HEK293T (cell line): ENCODE results near the gene CD82.

Experiments used
- CTCF ChIA-PET: fragments of 350-600 bp; formaldehyde crosslinking; extraction: SDS; loops from one replicate; lab custom pipeline; 2021; ENCODE audit warnings: antibody characterized with exemption, inconsistent platforms; lab: Yijun Ruan, JAX
- POLR2A ChIA-PET: fragments of 350-600 bp; formaldehyde crosslinking; extraction: SDS; loops from one replicate; lab custom pipeline; 2020; ENCODE audit warnings: antibody characterized with exemption, inconsistent platforms; lab: Yijun Ruan, JAX
- DNase-seq: peaks from one replicate; pipeline ENCODE4 v3.0.0; 2012; ENCODE audit warnings: mixed read lengths; ENCODE audit errors: extremely low spot score
- ARNT ChIP-seq: fragments of 450-650 bp; IDR thresholded peaks from 2 replicates; pipeline ENCODE4 v1.6.1; 2017; ENCODE audit warnings: mild to moderate bottlenecking
- BHLHE40 ChIP-seq: fragments of 450-650 bp; IDR thresholded peaks from 2 replicates; pipeline ENCODE4 v1.6.1; 2016; ENCODE audit warnings: mild to moderate bottlenecking, moderate library complexity, borderline replicate concordance
- CTBP1 ChIP-seq: fragments of 450-650 bp; IDR thresholded peaks from 2 replicates; pipeline ENCODE4 v1.6.1; 2016; ENCODE audit warnings: borderline replicate concordance
- ELF4 ChIP-seq: fragments of 450-650 bp; IDR thresholded peaks from 2 replicates; pipeline ENCODE4 v1.6.1; 2017; ENCODE audit warnings: antibody characterized with exemption
- FOXA1 ChIP-seq: fragments of 450-650 bp; IDR thresholded peaks from 2 replicates; pipeline ENCODE4 v1.6.1; 2016; ENCODE audit warnings: mild to moderate bottlenecking
- FOXK2 ChIP-seq: fragments of 450-650 bp; IDR thresholded peaks from 2 replicates; pipeline ENCODE4 v1.6.1; 2016; ENCODE audit warnings: mild to moderate bottlenecking
- FOXM1 ChIP-seq: fragments of 450-650 bp; IDR thresholded peaks from 2 replicates; pipeline ENCODE4 v1.6.1; 2017; ENCODE audit warnings: mild to moderate bottlenecking, borderline replicate concordance
- HDGF ChIP-seq: fragments of 450-650 bp; IDR thresholded peaks from 2 replicates; pipeline ENCODE4 v1.6.1; 2017; ENCODE audit warnings: antibody characterized with exemption, borderline replicate concordance
- L3MBTL2 ChIP-seq: fragments of 450-650 bp; conservative IDR thresholded peaks from 2 replicates; pipeline ENCODE4 v1.6.1; 2016; ENCODE audit warnings: mild to moderate bottlenecking
- LEF1 ChIP-seq: fragments of 450-650 bp; IDR thresholded peaks from 2 replicates; pipeline ENCODE4 v1.6.1; 2017; ENCODE audit warnings: mild to moderate bottlenecking, borderline replicate concordance
- NFRKB ChIP-seq: fragments of 450-650 bp; IDR thresholded peaks from 2 replicates; pipeline ENCODE4 v1.6.1; 2016; ENCODE audit warnings: mild to moderate bottlenecking, moderate library complexity
- SP1 ChIP-seq: fragments of 450-650 bp; IDR thresholded peaks from 2 replicates; pipeline ENCODE4 v1.6.1; 2017
- SUZ12 ChIP-seq: fragments of 450-650 bp; IDR thresholded peaks from 2 replicates; pipeline ENCODE4 v1.6.1; 2016; ENCODE audit warnings: mild to moderate bottlenecking
- TARDBP ChIP-seq: fragments of 450-650 bp; IDR thresholded peaks from 2 replicates; pipeline ENCODE4 v1.6.1; 2016
- ZNF384 ChIP-seq: fragments of 450-650 bp; IDR thresholded peaks from 2 replicates; pipeline ENCODE4 v1.6.1; 2016
- TF ChIP-seq, protein P1 (sequence below): fragments of 450-650 bp; IDR thresholded peaks from 2 replicates; pipeline ENCODE4 v1.6.1; 2016

Gene CD82

DNA sequence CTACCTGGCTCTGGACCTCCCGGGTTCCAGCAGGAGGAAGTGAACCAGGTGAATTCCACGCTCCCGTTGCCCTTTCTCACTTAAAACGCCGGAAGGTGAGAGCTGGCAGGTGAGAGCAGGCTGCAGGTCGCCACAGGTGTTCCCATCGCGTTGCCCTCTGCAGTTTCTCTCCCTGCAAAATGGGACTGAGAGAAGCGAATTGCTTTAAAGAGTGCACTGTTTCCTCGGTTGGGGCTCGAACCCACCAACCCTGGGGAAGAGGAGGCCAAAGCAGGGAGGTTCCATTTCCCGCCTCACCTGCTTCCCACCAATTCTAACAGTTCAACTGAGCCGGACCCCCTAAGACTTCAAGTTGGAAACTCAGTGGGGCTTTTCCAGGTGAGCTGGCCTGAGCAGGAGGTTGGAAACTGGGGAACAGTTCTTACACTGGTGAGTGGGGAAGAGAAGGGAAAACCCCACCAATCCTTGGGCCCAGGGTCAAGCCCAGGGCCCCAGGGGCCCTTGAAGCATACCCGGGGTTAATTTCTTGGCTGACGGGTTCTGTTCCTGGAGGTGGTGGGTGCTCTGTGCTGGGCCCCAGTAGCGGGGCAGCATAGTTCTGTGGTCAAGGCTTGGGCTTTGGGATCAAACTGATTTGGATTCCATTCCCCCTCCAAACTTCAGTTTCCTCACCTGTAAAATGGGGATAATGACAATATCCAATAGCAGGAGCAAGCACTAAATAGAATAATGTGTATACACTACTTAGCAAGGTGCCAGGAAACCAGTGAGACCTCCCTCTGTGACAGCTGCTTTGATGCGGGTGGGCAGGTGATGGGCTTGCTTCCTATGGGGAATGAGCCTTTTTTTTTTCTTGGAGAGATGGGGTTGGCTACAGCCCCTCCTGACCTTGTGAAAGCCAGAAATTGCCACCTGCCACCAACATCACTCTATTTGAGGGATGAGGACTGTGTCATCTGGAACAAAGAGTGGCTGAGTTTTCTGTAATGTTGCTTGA lies 788 bp downstream of the CD82 start:
- DNase-seq = no peak
- POLR2A ChIA-PET = interaction anchor here (1.0 kb wide), 1 partner anchor 51 kb away, joined by 3 read pairs; no protein-coding TSS in a partner anchor
- CTCF ChIA-PET = no interaction called here
- TF ChIP-seq SUZ12 = no peak
- no peak for TF ChIP-seq FOXM1
- TF ChIP-seq ZNF384 = no peak
- TF ChIP-seq L3MBTL2 = no peak
- no peak for TF ChIP-seq FOXK2
- no peak for TF ChIP-seq BHLHE40
- TF ChIP-seq CTBP1 = no peak
- no peak for TF ChIP-seq LEF1
- no peak for TF ChIP-seq ELF4
- TF ChIP-seq HDGF = no peak
- TF ChIP-seq, protein P1, sequence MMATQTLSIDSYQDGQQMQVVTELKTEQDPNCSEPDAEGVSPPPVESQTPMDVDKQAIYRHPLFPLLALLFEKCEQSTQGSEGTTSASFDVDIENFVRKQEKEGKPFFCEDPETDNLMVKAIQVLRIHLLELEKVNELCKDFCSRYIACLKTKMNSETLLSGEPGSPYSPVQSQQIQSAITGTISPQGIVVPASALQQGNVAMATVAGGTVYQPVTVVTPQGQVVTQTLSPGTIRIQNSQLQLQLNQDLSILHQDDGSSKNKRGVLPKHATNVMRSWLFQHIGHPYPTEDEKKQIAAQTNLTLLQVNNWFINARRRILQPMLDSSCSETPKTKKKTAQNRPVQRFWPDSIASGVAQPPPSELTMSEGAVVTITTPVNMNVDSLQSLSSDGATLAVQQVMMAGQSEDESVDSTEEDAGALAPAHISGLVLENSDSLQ = no peak
- TF ChIP-seq NFRKB = no peak
- no peak for TF ChIP-seq SP1
- TF ChIP-seq ARNT = no peak
- no peak for TF ChIP-seq FOXA1
- TF ChIP-seq TARDBP = no peak

DNA sequence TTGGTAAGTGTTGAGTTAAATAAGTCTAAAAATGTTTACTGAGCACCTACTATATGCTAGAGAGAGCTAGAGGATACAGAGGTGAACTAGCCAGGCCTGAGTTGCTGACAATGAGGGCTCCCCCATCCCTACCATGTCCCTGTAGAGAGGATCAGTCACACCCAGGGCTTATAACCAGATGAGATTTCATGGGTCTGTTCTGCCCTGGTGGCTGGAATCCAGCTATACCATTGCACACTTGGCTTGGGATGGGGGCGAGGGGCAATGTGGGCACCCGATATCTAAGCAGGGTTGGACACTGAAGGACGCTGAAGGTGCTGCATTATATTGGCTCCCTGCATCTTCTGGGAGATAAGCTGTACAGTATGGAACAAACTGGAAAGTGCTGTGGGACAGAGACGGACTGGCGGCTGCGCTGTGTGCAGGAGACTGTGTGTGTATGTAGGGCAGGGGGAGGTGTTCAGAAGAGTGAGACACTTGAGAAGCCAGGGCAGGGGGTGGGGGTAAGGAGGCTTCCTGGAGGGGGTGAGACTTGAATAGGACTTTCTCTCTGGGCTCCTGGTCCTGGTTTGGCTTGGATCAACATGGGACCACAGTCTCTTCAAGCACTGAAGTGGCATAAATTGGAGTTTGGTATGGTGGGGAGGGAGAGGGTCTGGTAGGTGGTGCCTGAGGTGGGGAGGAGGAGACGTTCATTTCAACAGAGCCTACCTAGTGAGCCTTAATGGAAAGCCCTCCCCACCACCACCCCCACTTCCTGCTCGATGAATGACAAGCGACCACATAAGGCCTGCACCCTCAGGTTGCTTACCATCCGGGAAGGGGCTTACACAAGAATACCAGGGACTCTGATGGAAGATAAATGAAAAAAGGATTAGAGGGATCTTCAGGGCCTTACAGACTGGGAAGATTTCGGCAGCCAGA lies 1.8 kb downstream of the CD82 start:
- CTCF ChIA-PET = interaction anchor here (0.7 kb wide), 1 partner anchor 50 kb away, joined by 3 read pairs; no protein-coding TSS in a partner anchor
- POLR2A ChIA-PET = no interaction called here
- DNase-seq = no peak
- TF ChIP-seq ARNT (no peak), TARDBP (no peak), CTBP1 (no peak), SUZ12 (no peak), HDGF (no peak)
- TF ChIP-seq, protein P1 = no peak

DNA sequence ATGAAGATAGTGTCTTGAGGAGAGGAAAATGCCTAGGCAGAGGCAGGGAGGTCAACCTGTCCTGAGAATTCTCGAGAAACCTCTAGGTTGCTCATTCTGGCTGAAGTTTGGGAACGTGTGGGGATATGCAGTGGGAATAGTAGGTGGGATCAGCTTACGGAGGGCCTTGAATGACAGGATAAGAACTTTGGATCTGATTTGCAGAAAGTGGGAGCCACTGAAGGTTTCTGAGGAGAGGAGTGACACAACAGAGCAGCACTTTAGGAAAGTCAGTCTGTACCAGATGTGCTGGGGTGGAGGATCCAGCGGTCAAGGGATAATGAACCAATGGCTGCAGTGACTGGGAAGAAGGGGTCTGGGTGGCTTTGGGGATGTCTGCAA lies 2.4 kb downstream of the CD82 start:
- ChIA-PET POLR2A (no interaction called here), CTCF (no interaction called here)
- DNase-seq = no peak
- TF ChIP-seq HDGF = no peak
- TF ChIP-seq, protein P1 = no peak
- no peak for TF ChIP-seq L3MBTL2
- TF ChIP-seq ZNF384 = no peak
- TF ChIP-seq CTBP1 = no peak
- TF ChIP-seq SP1 = no peak
- TF ChIP-seq NFRKB = no peak
- TF ChIP-seq ELF4 = no peak
- no peak for TF ChIP-seq TARDBP
- TF ChIP-seq FOXA1 = no peak
- no peak for TF ChIP-seq BHLHE40
- TF ChIP-seq SUZ12 = no peak
- TF ChIP-seq LEF1 = no peak
- no peak for TF ChIP-seq FOXM1
- no peak for TF ChIP-seq ARNT

DNA sequence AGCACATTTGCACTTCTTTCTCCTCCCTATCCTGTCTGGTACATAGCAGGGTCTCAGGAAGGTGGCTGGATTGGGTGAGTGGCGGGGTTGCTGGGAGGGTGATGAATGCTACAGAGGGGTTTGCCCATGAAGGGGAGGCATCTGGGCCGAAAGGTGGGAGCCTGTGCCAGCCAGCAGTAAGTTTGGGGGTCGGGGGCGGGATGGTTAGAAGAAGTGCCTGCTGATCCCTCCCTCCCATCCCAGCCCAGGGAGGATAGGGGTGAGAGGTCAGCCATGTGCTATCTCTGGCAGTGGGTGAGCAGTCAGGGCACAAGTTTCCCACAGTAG lies 2.8 kb downstream of the CD82 start:
- no peak for DNase-seq
- no peak for TF ChIP-seq ARNT
- TF ChIP-seq TARDBP = no peak
- no peak for TF ChIP-seq HDGF
- no peak for TF ChIP-seq ZNF384
- no peak for TF ChIP-seq CTBP1
- TF ChIP-seq L3MBTL2 = no peak
- TF ChIP-seq FOXK2 = no peak
- TF ChIP-seq BHLHE40 = no peak
- no peak for TF ChIP-seq SP1
- TF ChIP-seq NFRKB = no peak
- no peak for TF ChIP-seq LEF1
- no peak for TF ChIP-seq FOXA1
- ChIA-PET CTCF (interaction anchor here (1.1 kb wide), 1 partner anchor 49 kb away, joined by 3 read pairs; no protein-coding TSS in a partner anchor), POLR2A (no interaction called here)

DNA sequence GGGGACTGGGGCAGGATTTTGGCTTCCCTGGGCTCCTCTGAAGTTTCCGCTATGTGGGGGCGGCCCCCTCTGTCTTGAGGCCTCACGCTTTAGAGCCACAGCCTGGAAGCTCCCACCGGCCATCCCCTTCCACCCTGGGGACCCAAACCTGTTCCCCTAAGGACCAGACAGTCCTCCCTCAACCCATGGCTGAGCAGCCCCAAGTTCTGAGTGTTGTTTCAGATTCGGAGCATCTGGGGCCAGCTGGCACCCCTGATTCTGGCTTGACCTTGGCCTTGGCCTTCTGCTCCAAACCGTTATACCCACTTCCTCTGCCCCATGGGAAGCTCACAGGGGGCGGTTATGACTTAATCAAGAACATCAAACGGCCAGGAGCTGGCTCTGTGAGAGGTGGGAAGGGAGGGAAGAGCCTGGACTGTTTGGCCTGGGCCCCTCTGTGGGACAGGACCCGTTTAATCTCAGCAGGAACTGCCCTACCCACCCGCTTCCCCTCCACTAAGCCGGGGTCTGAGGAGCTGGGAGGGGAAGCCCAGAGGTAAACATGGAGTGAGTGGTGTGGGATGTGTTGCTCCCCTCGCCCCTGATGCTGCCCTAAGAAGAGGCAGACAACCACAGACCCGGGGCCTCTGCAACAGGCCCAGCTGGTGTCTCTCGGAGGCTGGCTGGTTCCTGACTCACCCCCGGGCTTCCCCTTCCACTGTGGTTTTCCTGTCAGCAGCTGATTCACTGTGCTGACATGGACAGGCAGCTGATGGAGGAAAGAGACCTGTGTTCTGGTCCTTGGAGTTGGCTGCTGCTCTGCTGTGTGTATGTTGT lies 3.4 kb downstream of the CD82 start:
- no peak for DNase-seq
- POLR2A ChIA-PET = no interaction called here
- TF ChIP-seq L3MBTL2 = no peak
- TF ChIP-seq FOXK2 = no peak
- no peak for TF ChIP-seq TARDBP
- no peak for TF ChIP-seq SUZ12
- TF ChIP-seq FOXA1 = no peak
- no peak for TF ChIP-seq ELF4
- TF ChIP-seq CTBP1 = no peak
- TF ChIP-seq, protein P1 = no peak
- TF ChIP-seq ZNF384 = no peak
- CTCF ChIA-PET = interaction anchor here (0.7 to 1.1 kb wide), 2 partner anchors 48 to 224 kb away, joined by 3 read pairs; no protein-coding TSS in a partner anchor
